NK-92 treated with Interleukin-12 subunit alpha and Interleukin-12 subunit beta, amount 100 ng/mL, for 24 hours (cell line): Measurements from ENCODE around the gene STRAP.
A peak's percentile ranks its signal among the peaks of the same experiment; 100 is the strongest.

Experiments used
- DNase-seq: peaks from one replicate; lab custom pipeline; 2025; lab: John Stamatoyannopoulos, UW

STRAP gene, protein sequence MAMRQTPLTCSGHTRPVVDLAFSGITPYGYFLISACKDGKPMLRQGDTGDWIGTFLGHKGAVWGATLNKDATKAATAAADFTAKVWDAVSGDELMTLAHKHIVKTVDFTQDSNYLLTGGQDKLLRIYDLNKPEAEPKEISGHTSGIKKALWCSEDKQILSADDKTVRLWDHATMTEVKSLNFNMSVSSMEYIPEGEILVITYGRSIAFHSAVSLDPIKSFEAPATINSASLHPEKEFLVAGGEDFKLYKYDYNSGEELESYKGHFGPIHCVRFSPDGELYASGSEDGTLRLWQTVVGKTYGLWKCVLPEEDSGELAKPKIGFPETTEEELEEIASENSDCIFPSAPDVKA

DNA sequence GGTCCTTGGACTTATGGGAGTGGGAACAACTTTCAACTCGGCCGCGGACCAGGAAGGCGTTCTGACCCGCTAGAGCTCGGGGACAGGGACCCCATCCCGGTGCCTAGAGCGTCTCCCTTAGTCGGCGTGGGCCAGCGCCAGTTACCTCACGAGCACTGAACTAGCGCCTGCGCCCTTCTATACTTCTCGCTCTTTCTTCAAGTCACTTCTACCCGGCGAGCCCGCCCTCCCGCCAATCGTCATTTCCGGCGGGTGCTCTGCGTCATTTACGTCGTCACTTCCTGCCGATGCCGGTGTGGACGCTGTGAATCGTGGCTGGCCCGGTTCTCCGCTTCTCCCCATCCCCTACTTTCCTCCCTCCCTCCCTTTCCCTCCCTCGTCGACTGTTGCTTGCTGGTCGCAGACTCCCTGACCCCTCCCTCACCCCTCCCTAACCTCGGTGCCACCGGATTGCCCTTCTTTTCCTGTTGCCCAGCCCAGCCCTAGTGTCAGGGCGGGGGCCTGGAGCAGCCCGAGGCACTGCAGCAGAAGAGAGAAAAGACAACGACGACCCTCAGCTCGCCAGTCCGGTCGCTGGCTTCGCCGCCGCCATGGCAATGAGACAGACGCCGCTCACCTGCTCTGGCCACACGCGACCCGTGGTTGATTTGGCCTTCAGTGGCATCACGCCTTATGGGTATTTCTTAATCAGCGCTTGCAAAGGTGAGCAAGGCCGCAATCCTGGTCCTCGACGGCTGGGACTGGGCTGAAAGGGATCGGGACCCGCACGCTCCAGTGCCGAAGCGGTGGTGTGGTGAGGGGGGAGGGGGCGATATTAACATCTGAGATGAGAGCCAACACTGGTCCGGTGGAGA, at the start of gene STRAP:
STRAP (plus strand) TSS at position 270 of the 854 bp plus-strand sequence; CDS start at position 591, 321 bp downstream.
- DNase-seq = peak; percentile 66

DNA sequence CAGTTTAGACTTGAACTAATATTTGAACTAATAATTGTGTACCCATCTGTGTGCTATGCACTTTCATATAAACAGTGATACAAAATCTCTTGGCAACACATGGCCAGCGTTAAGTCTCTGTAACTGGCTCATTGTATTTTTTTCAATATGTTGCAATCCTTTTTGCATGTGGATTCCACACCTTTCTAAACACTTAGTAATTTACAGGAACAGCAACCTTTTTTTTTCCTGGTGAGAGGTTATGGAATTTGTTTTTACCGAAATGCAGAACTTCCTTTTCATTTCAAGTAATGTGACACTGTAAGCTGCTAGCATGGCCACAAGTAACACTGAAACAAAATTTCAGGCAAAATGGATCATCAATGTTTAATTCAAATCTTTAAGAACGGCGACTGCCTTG, 47.6 kb upstream of the STRAP start:
- no peak for DNase-seq

DNA sequence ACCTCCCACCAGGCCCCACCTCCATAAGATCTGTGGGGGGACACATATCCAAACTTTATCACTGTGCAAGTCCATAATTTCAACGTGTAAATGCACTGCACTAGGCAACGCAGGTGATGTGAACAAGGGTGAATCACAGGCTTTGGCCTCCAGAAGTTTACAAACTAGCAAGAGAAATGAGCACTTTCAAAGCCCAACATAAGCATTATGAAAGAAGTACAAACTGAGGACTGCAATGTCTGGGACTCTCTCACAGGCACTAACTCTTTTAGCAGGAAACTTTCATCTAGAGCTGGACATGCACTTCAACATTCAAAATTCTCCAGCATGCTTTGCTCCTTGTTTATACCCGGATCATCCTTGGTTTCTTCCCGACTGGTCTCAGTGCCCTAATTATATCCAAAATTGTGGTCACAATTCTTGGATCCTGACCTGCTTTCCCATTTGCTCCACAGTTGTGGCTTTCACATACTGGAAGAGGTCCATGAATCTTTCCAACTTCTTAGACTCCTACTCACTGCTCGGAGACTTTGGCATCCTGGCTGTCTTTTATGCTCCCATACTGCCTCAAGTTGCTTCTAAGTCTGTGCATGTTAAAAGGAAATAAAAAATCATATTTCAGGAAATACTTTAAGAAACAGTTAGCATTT, 44.9 kb upstream of the STRAP start:
- DNase-seq = no peak

DNA sequence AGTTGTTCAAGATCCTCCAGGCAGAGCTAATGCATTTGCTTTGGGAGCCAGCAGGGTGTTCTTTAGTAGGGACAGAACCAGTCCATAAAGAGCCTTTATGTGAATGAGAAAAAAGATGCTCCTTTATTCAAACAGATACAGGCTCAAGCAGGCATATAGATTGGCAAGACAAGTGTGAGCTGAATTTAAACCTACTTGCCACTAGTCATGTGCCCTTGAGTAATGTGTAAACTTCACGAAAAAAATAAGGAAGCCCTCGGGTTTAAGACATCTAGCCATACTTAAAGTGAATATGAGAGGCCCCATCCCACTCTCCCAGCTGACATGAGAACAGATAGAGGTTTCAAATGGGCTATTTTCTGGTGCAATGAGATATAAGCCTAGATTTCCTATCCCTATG, 43.1 kb upstream of the STRAP start:
- no peak for DNase-seq

DNA sequence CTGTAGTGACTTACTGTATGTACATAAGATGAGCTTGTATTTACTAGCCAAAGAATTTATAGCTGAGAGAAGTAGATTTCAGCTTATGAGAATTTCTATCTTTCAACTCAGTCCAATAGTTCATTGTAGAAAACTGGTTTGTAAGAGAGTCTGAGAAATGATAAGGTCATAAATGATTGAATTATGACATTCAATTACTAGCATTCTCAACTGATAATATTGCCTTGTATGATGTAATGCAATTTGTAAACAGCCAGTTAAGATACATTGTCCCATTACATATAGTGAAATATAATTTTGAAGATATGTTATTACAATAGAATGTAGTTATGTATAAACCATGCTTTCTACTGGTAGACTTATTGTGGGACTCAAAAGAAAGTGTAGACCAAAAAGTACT, 42.5 kb upstream of the STRAP start:
- DNase-seq = no peak

DNA sequence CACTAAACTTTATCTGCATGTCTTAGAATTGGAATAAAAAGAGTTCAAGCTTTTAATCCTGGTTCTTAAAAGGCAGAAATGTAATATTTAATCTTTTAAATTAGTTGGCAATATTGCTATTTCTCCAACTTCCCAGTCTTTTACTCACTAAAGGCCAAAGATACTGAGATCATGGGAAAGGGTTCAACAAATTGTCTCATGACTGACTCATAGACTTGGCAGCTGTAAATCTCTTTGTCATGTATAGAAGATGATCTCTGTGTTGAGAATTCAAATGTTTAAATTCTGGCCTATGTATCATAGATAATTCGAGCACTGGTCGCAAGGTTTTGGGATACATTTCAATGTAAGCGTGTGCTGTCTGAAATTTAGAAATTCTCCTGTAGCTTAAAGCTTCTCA, 40.1 kb upstream of the STRAP start:
- DNase-seq = no peak

DNA sequence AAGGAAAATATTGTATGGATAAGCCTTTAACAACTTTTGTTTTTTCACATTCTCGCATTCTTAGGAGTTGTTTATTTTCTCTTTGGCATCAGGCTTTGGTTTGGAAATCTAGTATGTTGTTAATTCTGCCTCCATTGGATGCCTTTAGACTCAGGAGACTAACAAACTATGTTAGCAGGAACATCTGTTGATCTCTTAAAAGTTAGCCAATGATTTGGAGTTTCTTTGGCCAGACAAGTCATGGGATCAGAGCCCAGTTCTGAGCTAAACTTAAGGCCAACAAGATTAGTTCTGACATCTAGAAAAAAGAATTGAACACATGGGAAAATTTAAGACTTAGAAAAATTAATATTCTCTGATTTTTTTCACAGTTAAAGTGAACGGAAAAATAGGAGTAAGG, 35.3 kb upstream of the STRAP start:
- DNase-seq = no peak

DNA sequence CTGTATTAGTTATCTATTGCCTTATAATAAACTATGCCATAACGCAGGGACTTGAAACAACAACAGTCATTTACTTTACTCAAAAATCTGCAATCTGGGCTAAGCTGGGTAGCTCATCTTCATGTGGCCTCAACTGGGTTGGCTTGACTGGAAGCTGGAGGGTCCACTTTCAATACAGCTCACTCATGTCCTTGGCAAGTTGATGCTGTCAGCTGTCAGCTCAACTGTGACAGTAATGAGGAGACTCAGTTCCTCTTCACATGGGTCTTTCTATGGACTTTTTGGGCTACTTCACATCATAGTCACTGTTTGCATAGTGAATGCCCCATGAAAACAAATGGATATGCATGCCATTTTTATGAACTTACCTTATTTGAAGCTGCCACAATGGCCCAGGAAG, 33.6 kb upstream of the STRAP start:
- no peak for DNase-seq

DNA sequence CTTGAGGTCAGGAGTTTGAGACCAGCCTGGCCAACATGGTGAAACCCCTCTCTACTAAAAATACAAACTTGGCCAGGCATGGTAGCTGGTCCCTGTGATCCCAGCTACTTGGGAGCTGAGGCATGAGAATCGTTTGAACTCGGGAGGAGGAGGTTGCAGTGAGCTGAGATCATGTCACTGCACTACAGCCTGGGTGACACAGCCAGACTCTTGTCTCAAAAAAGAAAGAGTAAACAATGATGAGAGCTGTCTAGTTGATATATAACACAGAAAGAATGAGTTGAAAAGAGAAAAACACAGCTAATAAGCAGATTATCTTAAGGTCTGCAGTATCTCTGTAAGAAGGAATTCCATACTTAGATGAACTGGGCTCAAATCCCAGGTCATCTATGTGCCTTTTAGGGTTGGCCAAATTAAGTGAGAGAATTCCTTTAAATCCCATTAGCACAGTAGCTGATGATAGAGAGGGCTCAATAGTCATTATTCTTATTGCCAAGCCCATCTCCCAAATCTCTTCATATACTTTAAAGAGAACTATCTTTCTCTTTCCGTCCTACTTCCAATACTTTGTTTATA, 31.1 kb upstream of the STRAP start:
- DNase-seq = no peak

DNA sequence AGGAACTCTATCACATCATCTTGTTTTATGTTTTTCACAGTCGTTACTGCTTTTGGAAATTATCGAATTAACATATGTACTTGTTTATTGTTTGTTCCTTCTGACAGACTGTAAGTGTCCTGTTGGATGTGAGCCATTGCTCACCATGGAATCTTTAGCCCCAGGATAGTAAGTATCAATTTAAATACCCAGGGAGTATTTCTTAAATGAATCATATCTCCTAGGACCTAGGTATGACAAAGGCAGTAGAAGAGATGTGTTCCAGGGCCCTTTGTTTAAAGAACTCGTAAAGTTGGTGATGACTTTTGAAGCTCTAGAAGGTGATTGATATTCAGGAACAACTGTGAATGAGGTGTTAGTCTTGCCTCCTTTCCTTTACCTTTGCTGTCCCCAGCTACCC, 30.3 kb upstream of the STRAP start:
- DNase-seq = no peak

DNA sequence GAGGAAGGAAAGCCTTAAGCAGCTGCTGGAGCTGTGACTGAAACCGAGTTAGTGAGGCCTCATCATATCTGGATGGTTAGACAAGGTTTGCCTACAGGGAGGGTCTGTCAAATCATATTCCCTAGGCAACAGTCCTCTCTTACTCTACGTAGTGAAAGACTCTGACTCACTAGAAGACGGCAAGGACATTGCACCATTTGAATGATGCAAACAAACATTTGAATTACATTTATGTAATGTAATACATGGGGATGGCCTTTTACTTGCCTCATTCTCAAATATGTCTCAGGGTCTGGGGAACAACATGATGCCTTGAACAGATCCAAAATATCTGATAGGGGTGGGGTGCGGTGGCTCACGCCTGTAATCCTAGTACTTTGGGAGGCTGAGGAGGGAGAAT, 29.8 kb upstream of the STRAP start:
- DNase-seq = no peak

DNA sequence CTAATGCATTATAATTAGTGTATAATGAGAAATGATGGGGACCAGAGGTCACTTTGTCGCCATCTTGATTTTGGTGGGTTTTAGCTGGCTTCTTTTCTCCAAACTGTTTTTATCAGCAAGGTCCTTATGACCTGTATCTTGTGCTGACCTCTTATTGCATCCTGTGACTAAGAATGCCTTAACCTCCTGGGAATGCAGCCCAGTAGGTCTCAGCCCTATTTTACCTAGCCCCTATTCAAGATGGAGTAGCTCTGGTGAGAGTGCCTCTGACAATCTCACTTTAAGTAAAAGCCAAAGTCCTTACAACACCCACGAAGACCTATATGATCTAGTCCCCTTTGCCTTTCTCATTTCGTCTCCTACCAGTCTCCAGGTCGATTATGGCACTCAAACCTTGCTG, 28.3 kb upstream of the STRAP start:
- no peak for DNase-seq

DNA sequence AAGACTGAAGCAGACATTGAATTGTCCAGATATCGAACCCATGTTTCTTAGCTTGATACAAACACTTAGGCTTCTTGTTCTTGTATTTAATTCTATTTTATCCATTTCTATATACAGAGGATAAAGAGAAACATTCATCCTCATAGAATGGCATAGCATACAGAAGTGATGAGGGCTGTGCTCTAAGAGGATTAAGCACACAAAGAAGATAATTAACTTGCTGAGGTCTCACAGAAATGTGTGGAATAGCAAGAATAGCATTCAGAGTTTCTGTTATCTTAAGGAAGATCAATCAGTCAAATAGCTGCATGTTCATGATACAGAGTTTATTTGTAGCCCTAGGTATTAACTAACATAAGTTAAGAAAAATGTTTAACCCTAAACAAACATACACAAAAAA, 27.3 kb upstream of the STRAP start:
- no peak for DNase-seq

DNA sequence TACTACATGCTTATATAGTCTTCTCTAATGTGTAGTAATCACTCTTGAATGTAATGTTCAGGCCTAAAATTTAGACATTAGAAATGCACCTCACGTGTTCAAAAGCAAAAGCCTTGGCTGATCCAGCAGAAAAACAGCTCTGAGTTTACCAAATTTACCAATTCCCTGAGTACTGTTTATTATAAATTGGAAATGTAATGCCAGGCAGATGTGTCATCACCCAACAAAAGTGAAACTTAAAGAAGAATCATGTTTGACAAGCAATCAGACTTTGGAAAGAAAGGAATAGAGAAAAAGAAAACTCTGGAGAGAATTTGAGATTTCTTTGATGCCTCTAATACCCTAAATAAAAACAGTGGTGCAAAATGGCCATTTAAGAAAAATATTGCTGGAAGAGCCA, 26.5 kb upstream of the STRAP start:
- DNase-seq = no peak

DNA sequence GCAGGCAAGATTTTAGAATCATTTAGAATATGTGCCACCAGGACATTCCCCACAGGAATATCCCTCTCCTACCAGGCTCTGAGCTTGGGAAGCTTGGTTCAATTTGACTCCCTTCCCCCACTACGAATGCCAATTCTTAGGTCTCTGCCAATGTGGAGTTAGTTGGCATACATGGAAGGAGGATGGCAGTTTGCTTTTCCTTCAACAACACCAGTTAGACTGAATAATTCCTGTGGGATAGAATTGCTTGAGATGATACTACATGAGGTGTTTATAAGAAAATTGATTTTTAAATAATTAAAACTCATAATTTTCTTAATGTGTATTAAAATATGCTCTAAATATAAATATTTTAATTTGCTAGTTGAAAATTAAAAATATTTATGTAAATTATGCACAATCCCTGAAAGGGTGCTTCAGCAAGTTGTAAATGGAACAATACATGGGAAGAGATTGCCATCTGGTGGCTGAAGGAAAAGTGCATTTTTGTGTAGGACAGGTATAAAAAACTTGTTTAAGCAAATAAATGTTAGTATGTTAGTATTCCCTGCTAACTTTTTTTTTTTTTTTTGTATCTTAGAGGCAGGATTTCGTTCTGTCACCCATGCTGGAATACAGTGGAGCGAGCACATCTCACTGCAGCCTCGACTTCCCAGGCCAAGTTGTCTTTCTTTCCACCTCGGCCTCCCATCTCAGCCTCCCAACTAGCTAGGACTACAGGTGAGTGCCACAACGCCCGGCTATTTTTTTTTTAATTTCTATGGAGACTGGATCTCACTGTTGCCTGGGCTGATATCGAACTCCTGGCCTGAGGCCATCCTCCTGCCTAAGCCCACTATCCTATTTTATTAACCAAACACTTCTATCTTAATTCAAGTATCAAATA, 25.8 kb upstream of the STRAP start:
- DNase-seq = peak; percentile 0

DNA sequence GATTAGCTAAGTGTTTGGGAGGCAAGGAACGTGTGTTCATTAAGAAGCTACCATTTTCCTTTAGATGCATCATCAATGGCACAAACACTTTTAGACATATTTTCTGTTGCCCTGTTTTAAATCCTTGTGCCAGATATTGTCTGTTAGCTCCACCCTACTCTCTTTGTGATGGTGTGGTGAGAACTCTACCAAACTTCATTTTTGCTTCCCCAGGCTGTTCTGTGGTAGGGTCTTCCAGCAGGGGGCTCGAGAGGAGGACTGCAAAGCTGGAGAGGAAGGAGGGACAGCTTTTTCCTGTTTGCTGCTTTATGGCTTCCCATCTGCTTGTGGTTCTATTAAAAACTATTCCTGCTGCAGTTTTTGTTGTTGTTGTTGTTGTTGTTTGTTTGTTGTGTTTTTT, 23.8 kb upstream of the STRAP start:
- no peak for DNase-seq

DNA sequence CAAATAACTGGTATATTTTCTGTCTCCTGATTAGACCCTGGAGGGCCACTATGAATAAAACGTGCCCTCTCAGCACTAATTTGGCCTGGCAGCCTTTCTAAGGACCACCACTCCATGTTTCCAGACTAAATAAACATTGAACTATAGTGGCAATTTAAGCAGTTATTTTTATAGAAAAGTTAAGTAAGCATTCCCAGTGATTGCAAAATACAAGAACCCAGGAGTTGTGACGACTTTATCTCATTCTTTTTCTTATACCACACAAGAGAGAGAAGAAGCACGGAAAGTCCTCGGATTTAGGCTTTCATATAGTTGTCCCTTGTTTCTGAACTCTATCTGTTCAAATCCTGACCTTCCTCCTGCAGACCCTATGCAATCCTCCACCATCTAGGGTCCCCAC, 23.1 kb upstream of the STRAP start:
- no peak for DNase-seq

DNA sequence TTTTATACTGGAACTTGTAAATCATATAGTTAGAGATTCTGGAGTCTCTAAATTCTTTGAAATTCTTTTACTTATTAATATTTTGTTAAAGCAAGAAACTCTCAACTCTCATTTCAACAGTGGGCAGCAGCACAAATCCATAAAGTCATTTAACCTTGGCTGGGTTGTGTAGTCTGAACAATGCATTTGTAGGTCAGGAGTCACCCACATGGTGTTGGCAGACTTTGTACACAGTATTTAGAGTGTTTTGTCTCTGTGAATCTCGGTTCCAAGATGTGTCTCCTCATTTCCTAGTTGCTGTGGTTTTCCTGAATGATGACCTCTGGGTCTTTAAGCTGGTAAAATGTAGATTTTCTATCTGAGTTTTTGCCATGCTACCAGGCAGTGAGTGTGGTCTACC, 20.8 kb upstream of the STRAP start:
- DNase-seq = no peak

DNA sequence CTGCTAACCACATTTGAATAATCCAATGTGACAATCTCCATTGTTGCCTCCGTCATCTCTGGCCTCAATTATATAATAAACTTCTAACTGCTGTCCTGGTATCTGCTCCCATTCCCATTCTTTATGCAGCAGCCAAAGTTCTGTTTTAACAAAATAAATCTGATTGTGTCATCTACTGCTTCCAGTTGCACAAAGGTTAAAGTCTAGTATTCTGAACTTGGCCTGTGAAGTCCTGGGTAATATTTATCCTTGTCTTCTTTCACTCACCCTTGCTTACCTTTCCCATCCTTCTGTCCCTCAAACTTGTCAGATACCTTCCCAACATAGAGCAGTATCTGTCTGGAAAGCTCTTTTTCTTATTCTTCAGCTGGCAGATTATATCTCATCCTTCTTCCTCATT, 19.3 kb upstream of the STRAP start:
- no peak for DNase-seq

DNA sequence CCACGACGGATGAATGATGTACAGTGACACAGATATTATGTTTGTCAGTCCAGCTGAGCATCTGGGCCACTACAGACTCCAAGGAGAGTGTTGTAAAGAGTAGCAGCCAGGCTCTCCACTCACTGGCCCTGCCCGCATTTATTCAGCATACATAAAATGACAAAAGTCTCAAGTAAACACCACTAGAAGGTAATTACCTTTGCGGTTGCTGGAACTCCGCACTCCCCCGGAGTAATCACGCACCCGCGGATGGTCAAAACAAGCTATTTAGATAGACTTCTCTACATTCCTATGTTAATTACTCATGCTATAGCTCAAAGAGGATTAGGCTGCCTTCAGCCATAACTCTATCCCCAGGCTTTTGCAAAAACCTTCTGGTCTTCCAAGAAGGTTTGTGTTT, 18.8 kb upstream of the STRAP start:
- DNase-seq = no peak

DNA sequence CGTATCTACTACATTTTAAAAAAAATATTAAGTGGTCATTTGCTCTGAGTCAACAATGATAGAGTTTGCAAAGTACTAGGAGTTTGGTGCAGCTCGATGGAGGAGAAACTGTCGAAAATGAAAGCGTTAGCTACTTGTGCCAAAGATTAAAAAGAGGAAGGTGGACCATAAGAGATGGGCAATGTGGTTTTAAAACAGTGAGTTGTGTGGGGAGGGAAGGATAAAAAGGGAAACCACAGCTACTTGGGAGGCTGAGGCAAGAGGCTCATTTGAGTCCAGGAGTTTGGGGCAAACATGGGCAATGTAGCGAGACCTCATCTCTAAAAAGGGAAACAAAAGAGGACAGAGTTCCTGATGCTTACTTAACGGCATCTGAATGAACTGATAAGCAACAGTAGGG, 18.2 kb upstream of the STRAP start:
- no peak for DNase-seq

DNA sequence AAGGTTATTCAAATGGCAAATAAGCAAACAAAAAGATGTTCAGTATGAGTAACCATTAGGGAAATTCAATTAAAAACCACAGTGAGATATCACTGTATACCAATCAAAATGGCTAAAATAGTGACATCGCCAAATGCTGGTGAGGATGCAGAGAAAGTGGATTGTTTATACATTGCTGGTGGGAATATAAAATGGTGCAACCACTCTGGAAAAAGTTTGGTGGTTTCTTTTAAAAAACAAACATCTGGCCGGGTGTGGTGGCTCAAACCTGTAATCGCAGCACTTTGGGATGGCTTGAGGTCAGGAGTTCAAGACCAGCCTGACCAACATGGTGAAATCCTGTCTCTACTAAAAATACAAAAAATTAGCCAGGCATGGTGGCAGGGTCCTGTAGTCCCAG, 14.0 kb upstream of the STRAP start:
- no peak for DNase-seq
